Medulla oblongata (tissue), 1 donor: Measurements from ENCODE around the gene HNRNPL.
A peak's percentile ranks its signal among the peaks of the same experiment; 100 is the strongest.

Experiments
- DNase-seq: peaks from one replicate; pipeline ENCODE4 v3.0.0-alpha.2; 2015; ENCODE audit errors: extremely low spot score

The HNRNPL gene

DNA sequence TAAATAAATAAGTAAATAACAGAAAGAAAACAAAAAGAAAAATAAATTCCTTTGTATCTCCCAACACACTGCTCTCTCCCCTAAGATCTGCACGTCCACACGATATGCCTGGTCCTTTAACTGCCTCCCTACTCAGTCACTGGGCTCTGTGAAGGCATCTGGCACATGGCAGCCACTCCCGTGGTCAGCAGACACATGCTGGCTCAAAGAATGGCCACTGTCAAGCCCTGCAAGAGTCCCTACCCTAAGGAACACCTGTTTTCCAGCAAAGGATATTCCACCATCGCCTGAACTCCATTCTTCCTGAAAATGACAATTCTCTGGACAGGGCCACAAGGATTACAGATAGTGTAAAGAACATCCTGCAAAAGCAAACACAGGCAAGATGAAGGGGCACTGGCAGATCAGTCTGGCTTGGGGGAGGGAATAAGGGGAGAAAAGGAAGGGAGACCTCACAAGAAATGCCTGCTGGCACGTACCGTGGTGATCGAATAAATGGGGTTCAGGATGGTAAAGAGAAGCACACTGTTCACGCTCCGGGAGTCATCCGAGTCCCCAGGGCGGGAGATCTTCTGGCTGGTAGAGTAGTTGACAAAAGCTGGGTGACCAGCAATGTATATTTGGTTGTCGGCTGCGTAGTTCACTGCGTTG, 4.3 kb downstream of the HNRNPL start:
- no peak for DNase-seq

DNA sequence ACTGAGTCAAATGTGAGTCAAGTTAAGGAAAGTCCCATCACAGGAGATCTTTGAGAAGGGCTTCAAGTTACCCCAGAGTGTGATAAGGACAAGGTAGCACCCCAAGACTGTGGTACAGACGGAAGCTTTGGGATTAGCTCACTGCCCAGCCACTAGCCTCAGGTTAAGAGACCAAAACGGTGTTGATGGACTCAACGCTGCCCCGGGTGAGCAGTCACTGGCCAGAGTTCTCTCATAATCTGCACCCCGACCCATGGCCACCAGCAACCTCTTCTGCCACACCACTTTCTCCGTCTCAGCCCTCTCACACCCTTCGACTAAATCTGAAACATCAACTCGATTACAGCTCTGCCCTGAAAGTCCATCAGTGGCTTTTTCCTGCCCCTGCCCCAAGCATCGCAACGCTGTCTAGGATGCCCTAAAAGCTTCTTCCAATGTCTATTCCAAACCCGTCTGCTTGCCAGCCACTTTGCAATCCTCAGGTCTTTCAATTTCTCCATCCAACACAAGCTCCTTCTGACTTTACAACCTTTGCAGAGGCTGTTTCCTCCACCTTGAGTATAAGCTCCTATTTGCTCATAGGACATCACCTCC, 5.6 kb downstream of the HNRNPL start:
- DNase-seq: no peak

DNA sequence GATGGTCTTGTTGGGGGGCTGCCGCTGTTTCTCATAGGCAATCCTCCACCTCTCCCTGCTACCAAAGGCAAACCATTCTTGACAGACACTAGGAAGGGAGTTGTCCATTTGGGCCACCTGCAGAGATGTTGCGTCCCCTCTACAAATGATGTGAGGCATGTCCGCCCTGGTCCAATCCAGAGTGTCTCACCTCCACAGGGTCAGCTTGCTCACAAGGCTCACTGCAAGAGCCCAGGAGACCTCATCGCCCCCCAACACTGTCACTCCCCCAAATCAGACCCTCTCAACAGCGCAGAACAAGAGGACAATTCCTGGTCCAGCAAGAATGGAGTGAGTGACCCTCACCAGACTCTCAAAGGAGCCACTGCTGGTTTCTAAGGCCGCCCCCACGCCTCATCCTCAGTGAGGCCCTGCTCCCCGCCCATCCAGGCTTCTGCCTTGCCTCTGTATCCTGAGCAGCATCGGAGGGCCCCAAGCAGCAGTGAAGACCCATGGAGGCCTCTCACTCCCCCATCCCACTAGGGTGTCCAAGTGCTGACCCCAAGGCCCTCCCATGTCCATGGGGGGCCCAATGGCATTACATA, 6.5 kb downstream of the HNRNPL start:
- no peak for DNase-seq

DNA sequence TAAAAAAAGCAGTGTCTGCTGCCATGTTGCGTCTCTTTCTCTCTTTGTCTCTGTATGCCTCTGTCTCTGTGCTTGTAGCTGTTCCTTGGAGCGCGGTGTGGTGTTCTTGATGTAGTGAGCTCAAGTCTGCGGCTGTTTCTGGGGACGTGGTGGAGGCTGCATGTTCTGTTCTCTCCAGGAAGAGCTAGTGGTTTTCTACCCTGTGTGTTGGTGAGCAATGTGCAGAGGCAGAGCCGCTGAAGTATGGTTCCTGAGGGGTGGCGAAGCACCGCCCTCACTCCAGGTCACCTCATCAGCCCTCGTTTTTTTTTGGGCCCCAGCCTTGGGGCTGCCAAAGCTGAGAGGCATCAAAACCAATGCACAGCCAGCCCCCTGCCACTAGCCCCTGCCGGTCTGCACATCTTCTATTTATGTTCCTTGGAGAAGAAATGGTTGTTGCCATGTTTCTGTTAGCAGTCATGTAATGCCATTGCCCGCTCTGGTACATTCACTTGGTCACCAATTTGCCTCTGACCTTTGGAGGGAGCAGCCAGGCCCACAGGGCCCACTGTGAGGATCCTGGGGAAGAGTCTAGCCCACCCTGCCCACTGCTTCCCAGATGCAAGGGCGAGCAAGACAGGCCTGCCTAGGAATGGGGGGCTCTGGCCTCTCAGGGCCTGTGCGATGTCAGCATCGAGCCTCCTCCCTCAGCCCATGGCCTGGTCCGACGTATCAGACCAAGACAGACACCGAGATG, 7.2 kb downstream of the HNRNPL start:
- DNase-seq: no peak

DNA sequence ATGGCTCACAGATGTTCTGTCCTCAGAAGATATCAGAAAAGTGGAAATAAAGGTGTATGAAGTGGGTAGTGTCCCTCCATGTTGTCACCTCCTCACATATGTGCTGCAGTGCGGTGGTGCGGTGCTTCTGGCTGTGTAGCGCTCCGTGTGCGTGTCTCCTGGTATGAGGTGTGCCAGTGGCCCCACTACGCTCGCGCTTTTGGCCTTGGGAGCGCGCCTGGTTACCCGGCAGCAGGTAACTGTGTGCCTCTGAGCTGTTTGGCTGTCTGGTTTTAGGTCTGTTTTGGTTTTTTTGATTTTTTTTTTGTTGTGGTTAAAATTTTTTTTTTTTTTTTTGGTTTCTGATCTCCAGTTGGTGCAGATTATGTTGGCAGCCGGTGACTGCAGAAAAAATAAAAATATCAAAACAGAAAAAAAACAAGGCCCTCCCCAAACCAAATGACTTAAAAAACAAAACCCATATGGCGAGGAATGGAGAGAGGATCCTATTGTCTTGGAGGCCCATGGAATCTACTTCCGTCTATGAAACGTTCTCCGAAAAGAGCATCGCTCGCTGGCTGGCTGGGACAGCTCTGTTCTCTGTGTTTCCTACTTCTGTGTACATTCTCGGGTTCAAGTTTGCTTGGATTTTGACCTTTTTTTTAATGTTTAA, 7.9 kb downstream of the HNRNPL start:
- no peak for DNase-seq

DNA sequence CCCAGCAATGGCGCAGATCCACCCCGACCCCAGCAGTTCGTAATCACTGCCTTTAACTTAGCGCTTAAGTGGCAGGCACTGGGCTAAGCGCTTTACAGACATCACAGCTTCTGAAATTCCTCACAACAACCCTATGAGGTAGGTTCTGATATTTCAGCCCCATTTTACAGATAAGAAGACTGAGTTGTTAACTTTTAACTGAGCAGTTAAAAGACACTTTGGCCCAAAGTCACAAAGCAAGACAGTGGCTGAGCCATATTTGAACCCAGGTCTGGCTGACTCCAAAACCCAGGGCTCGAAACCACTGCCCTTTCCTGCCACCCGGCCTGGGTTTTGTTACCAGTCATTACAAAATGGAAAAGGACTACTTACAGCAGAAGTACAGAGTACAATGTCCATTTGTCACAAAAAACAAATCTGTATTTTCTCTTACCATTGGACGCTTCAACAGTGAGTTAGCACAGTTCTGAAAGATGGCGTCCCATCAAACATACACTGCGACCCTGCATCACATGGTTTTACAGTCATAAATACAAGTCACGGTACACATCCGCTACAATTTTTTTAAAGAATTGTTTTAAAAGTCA, 8.5 kb downstream of the HNRNPL start:
- no peak for DNase-seq

DNA sequence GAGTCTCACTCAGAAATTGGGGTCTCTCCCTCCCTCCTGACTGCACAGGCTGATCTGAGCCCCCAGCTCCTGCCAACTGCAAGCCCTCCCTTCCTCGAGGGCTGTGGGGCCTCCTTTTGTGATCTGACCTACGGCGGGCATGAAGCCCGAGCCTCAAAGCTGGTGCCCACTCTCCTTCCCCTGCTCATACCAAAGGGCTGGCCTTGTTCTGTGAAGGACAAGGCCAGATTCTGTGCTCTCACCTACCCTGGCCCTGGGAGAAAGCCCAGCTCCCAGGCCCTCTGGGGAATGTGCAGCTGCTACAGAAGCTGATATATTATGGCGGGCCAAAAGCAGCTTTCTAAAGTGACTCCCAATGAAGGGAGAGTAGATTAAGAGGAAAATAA, 9.2 kb downstream of the HNRNPL start:
- DNase-seq: no peak

DNA sequence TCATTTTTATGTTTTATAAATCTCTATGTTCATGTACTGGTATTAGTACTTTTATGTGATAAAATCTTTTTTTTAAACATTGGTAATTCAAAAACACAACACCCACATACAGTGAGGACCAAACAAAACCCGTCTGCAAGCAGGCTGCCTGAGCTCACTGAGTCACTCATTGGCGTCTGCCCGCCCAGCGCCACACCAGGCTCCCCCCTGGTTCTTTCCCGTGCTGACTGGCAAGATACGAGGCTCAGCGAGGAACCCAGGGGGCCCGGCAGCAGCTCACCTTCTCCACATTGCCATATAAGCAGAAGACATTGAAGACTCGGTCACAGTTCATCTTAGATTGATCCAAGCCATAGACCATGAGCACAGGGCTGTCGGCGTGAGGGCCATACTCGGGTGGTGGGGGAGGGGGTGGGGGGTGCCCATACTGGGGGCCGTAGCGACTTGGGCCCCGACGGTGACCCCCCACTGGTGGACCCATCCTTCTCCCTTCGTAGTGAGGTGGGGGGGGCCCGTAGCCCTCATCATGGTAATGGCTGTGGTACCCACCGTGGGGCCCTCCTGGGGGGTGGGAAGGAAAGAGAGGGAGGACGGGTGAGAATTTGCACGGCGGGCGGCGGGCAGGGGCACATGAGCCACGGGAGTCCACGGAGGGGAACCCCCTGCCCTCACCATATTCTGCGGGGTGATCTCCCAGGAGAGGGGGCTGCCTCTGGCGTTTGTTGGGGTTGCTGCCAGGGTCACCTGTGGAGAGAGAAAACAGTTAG, 9.8 kb downstream of the HNRNPL start:
- DNase-seq: no peak

DNA sequence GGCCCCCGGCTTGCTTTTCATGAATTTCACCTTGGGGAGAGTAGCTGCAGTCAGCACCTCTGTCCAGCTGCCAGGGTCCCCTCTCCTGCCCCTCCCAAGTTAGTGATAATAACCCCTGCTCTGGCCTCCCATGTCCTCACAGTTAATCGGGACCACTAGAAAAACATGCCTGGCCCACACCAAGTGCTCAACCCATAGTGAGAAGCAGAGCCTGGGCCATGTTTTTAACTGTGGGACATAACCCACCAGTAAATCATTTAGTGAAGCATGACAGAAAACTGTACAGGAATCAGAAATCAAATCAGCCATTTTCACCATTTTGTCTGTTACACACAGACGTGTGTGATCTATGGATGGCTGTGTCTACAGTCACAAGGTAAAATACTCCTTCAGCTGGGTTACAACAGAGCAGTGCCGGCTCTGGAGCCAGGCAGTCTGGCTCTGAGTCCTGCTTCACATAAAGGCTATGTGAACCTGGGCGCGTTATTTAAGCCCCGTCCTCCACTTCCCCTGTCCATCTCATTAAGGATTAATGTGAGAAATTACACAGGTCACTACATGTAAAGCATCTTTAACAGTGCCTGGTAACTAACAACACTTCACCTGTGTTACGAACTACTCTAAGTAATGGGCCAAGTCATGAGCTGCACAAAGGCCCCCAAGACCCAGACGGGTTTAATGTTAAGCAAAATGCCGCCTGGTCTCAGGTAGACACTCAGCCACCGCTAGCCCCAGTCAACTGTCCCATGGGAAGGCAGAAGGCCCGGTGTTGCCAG, 10.6 kb downstream of the HNRNPL start:
- DNase-seq: no peak

DNA sequence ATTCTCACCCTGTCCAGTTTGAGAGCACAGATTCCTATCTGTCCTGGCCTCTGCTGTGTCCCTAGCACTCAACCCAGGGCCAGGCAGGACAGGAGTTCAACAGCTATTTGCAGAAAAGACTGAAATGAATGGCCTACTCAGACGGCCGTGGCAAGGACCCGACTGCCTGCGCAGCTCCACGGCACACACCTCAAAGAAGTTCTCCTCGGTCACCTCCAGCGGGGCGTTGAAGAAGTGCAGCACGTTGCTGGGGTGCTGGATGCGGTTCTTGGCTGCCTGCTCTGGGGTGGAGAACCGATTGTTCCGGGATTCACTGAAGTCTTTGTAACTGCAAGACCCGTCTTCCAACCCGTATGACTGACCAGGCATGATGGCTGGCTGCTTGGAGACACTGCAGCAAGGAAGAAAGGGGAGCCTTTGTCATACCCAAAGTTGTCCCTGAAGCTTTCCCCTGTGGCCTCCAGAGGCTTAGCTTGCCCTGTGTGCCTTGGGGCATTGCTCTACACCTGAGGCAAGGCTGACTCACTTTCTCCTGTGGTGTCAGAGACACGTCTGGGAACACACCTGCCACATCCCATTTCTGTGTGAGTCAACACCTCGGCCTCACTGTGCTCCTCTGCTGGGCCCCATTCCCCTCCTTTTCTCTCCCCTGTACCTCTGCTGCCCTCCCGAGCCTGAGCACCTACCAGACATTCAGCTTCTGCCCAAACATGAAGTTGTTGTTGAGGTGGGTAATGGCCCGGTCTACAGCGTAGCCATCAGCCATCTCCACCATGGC, 11.4 kb downstream of the HNRNPL start:
- DNase-seq: no peak

DNA sequence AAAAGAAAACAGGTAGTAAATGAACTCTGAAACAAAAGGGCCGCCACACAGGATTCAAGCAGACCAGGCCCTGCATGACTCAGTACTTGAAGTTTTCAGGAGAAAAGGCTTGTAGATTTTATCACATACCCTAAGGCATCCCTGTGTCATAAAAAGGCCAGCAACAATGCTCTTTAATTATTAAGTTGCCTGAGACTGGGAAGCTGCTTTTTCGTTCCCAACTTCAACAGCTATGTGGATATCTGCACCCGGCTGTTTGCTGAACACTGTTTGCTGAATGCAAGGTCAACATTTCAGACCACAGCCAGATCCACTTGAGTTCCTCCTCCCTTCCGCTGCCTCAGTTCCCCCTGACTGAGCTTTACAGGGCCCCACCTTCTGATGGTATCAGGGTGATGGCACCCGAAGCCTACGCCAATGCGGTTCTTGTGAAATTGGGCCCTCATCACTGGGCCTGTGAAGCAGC, 12.1 kb downstream of the HNRNPL start:
- DNase-seq: no peak

DNA sequence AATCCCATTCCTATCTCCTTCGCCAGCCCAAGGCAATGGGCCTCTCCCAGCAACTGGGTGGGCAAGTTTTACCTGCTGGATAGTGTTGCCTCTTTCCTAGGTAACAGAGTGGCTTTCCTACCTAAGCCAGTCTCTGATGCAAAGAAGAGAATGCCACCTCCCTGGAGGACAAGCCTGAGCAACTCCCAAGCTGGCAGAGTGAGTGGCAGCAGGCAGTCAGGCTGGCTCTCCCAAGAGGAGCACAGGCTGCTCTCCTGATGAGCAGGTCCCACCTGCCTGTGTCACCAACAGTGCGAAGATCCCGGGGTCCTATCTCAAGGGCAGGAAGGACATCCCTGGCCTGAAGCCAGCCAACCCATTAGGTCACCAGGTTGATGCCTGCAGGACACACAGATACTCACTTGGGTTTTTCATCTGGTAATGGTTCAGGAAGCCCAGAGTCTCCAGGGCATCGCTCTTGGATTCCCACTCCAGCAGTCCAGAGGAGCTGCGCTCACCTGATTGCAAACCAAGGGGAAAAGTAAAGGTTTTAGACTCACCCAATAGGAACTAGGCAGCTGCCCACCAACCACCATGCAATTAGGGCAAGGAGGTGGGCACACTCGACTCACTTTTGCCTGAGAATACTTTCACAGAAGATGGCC, 12.7 kb downstream of the HNRNPL start:
- DNase-seq: no peak

DNA sequence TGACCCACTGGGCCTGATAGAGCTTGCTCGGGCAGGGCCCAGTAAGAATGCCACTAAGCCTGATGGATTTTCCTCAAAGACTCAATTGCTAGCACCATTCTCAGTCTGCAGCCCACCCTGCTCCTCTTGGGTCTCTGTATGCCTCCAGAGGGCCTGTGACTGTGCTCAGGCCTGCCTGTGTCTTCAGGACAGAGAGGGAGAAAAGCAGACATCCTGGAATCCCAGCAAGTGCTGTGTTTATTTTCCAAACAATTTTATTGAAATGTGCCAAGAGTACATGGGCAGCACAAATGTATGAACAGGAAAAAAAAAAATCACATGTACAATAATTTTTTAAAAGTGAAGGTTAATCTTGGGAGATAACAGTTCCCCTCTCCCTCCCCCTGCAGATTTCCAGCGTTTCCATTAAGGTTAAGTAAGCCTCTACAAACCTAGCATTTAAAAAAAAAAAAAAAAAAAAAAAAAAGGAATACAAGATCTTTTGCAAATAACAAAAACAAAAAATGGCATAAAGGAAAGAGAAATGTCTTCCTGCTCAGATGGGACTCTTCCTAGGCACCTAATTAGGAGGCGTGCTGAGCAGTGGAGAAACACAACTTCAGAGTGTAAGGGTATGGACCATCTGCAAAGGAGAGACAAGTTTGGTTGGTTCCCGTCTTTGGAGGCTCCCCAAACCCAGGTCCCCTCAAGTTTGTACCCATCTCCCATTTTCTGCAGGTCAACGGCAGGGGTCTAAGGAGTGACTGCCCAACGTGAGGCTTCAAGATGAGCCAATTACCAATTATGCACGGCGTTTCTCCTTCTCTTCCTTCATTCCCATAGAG, 13.4 kb downstream of the HNRNPL start:
- no peak for DNase-seq

DNA sequence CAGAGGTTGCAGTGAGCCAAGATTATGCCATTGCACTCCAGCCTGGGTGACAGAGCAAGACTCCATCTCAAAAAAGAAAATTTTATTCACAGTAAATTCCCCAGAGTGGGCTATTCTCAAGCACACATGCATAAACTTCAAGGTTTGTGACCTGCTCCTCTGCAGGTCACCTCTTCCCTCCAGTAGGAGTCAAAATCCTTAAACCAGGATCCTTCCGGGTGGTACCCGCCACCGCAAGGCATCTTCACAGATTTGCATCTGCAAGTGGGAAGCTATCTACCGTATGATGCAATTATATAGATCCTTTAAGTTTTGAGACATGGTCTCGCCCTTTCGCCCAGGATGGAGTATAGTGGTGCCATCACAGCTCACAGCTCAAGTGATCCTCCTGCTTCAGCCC, 15.2 kb downstream of the HNRNPL start:
- DNase-seq: no peak

DNA sequence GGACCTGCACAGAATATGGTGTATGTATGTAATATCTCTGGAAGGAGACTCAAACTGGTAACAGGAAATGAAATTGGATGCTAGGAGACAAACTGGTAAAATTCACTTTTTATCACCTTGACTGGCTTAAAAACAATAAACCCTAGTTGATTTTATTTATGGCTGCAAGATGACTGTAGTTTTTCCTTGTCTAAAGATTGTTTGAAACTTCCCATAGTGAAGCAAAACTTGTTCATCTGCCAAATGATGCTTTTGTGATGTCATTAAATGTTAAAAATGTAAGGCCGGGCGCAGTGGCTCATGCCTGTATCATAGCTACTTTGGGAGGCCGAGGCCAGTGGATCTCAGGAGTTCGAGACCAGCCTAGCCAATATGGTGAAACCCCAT, 15.7 kb downstream of the HNRNPL start:
- no peak for DNase-seq

DNA sequence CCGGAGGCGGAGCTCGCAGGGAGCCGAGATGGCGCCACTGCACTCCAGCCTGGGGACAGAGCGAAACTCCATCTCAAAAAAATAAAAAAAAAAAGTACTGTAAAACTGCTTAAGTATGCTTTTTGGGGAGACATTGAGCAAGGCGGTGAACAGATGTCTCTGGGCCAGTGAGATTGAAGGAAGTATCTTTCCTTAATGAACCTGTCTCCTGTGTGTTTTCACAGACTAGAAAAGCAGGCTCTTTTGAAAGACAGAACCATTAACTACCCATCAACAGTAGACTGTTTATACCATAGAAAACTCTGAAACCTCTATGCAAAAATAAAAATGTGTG, 16.7 kb downstream of the HNRNPL start:
- DNase-seq: no peak

DNA sequence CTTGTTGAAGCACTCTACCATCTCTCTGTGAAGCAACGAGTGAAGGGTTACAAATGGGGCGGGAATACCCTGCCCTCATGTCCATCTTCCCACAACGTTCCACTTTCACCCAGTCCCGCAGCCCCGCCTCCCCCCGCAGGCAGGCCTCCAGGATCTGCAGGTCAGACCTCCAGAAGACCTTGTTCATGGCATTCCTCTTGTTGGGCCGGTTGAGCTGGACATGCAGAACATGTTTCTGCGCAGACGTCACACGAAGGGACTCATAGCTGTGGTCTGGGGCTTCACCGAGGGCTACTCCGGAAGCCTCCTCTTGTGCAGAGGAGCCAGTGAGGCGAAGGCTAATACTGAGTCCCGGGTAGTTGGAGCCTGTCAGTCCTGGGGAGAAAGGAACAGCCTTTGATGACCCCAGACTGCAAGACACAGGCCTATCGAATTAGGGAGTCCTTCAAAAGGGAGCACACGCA, 18.6 kb downstream of the HNRNPL start:
- peak; percentile 30 for DNase-seq

DNA sequence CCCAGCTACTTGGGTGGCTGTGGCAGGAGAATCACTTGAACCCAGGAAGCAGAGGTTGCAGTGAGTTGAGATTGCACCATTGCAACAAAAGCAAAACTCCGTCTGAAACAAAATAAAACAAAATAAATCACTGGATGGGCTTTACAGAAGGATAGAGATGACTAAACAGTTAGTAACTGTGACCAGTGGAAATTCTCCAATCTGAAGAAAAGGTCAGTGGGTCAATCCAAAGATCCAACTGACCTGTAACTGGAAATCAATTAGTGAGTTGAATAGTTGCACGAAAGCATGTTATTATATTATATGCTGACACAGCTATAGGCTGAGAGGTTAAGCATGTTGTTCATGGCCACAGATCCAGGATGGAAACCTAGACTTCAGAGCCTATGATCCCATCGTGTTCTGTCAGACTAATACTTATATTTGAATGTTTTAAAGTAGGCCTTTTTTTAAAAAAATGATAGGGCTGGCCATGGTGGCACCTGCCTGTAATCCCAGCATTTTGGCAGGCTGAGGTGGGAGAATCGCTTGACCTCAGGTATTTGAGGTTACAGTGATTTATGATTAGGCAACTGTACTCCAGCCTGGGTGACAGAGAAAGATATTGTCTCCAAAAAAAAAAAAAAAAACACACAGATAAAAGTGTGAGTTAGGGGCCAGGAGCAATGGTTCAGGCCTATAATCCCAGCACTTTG, 19.6 kb downstream of the HNRNPL start:
- no peak for DNase-seq
